ENCODE data around the gene TLR9. TPM values are rescaled to one million over a fixed set of nuclear protein-coding genes. Genes with fewer than 3 reads are reported as not detected.

Gene TLR9
- total RNA-seq, 1 experiment from 2014 or later: not detected

DNA sequence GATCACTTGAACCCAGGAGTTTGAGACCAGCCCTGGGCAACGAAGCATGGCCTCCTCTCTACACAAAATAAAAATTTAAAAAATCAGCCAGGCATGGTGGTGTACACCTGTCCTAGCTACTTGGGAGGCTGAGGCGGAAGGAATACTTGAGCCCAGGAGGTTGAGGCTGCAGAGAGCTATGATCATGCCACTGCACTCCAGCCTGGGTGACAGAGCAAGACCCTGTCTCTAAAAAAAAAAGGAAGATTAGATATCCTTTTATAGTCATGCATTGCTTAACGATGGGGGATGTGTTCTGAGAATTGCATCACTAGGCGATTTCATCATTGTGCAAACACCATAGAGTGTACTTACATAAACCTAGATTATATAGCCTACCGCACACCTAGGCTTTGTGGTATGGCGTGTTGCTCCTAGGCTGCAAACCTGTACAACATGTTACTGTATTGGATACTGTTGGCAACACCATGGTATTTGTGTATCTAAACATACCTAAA is 14.8 kb downstream of the TLR9 start:
- ChIA-PET POLR2A (ENCODE audit: unreplicated experiment) (no interaction called here), CTCF (interaction anchor here (0.6 kb wide), 1 partner anchor 124 kb away, joined by 3 read pairs; no protein-coding TSS in a partner anchor)
- Histone ChIP-seq H3K4me3 (ENCODE audit: low read length) (no peak overlapping the region), H3F3A (ENCODE audit: low read length, unreplicated experiment) (peaks cover 6% of the 10 kb centered on the region), H3K9me3 (ENCODE audit: low read length) (no peaks in the 10 kb centered on the region), H3K27me3 (ENCODE audit: low read length) (no peaks in the 10 kb centered on the region), H4K20me1 (ENCODE audit: low read length) (no peaks in the 10 kb centered on the region), H3K27ac (ENCODE audit: low read length) (peak overlapping the region; percentile 53), H3K9me2 (replicated peaks; ENCODE audit: low read length) (no peaks in the 10 kb centered on the region), H3K4me1 (ENCODE audit: insufficient read depth, low read length) (peaks cover 28% of the 10 kb centered on the region), H3K9ac (ENCODE audit: low read length) (0 out of 2 replicates have a peak overlapping the region, but pooled peaks have one; percentile 5), H3K36me3 (ENCODE audit: low read depth, low read length) (peaks cover 87% of the 10 kb centered on the region), H3K79me2 (ENCODE audit: low read length) (0 out of 2 replicates have a peak, but pooled peaks cover 13% of the 10 kb centered on the region), H2AFZ (ENCODE audit: low read length) (no peak overlapping the region), H3K4me2 (ENCODE audit: low read length) (peak overlapping the region; percentile 30)
- no TSS peak for BruUV-seq (replicated peaks)
- DNase-seq (peak; percentile 94), ATAC-seq (peak; percentile 52)
- TF ChIP-seq EZH2 (IDR thresholded peaks at IDR 0.05; ENCODE audit: low read length, unreplicated experiment) (no peak), EZH2phosphoT487 (IDR thresholded peaks at IDR 0.05; ENCODE audit: borderline replicate concordance, low read length) (no peak), CTCF (conservative IDR thresholded peaks at IDR 0.05; ENCODE audit: low read depth, low read length) (no peak)
- intact Hi-C loops (cut with micrococcal nuclease): loop anchor here (10.0 kb wide), 1 partner anchor 156 kb away; the partner anchor contains the start of gene DUSP7

DNA sequence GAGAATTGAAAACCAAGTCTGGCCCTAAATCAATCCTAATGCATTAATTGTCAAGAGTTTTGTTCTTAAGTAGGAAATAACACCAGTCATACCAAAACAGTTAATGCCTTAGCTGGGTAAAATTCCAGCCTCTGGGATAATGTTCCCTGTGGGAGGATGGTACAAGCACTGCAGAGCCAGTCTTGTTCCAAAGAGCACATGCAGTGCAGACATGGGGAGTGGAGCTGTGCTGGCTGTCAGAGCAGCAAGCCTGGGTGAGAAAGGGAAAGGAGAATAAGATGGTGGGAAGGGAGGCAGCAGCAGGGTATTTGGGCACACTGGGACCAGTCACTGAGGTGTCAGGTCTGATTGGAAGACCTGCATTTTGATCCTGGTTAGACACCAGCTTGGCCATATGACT is 15.4 kb downstream of the TLR9 start:
- peaks cover 31% of the 10 kb centered on the region for H3K4me1 ChIP-seq (ENCODE audit: insufficient read depth, low read length)
- no peaks in the 10 kb centered on the region for H4K20me1 ChIP-seq (ENCODE audit: low read length)
- ChIA-PET CTCF (no interaction called here), POLR2A (ENCODE audit: unreplicated experiment) (no interaction called here)
- H3K9me2 ChIP-seq (replicated peaks; ENCODE audit: low read length): no peaks in the 10 kb centered on the region
- no peaks in the 10 kb centered on the region for H3K27me3 ChIP-seq (ENCODE audit: low read length)
- peaks cover 5% of the 10 kb centered on the region for H3F3A ChIP-seq (ENCODE audit: low read length, unreplicated experiment)
- ATAC-seq (no peak), DNase-seq (no peak)
- TSS peak; percentile 95 for BruUV-seq (replicated peaks)
- TF ChIP-seq EZH2phosphoT487 (IDR thresholded peaks at IDR 0.05; ENCODE audit: borderline replicate concordance, low read length) (no peak), EZH2 (IDR thresholded peaks at IDR 0.05; ENCODE audit: low read length, unreplicated experiment) (no peak), CTCF (conservative IDR thresholded peaks at IDR 0.05; ENCODE audit: low read depth, low read length) (no peak)
- H3K27ac ChIP-seq (ENCODE audit: low read length): peak overlapping the region; percentile 53
- H3K4me2 ChIP-seq (ENCODE audit: low read length): peak overlapping the region; percentile 20
- intact Hi-C loops (cut with micrococcal nuclease): loop anchor here (10.0 kb wide), 1 partner anchor 155 kb away; the partner anchor contains the start of gene DUSP7
- peaks cover 87% of the 10 kb centered on the region for H3K36me3 ChIP-seq (ENCODE audit: low read depth, low read length)
- H3K4me3 ChIP-seq (ENCODE audit: low read length): no peak overlapping the region
- no peaks in the 10 kb centered on the region for H3K9me3 ChIP-seq (ENCODE audit: low read length)
- H3K9ac ChIP-seq (ENCODE audit: low read length): 0 out of 2 replicates have a peak overlapping the region, but pooled peaks have one; percentile 5
- H3K79me2 ChIP-seq (ENCODE audit: low read length): 0 out of 2 replicates have a peak, but pooled peaks cover 13% of the 10 kb centered on the region
- H2AFZ ChIP-seq (ENCODE audit: low read length): no peak overlapping the region

DNA sequence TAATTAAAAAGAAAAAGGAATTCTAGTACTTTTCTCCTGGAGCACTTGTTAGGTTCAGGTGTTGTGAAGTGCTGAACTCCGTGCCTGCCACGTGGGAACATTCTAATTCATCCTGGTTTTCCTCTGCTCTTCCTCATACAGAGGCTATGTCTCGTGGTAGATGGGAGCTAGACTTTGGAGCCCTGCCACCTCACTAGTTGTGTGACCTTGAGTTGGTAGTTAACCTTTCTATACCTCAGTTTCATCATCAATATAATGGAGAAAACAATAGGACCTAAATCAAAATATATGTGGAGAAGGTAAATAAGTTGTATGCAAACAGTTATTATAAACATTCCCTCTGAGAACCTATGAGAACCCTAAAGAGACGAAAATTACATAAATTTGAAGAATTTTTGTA is 16.9 kb downstream of the TLR9 start:
- Histone ChIP-seq H3K9me3 (ENCODE audit: low read length) (no peaks in the 10 kb centered on the region), H3K4me1 (ENCODE audit: insufficient read depth, low read length) (peaks cover 43% of the 10 kb centered on the region), H3K27me3 (ENCODE audit: low read length) (no peaks in the 10 kb centered on the region), H3K36me3 (ENCODE audit: low read depth, low read length) (peaks cover 88% of the 10 kb centered on the region), H3K9ac (ENCODE audit: low read length) (no peak overlapping the region), H3K27ac (ENCODE audit: low read length) (no peak overlapping the region), H2AFZ (ENCODE audit: low read length) (no peak overlapping the region), H3K9me2 (replicated peaks; ENCODE audit: low read length) (no peaks in the 10 kb centered on the region), H3F3A (ENCODE audit: low read length, unreplicated experiment) (peaks cover 5% of the 10 kb centered on the region), H4K20me1 (ENCODE audit: low read length) (no peaks in the 10 kb centered on the region), H3K4me3 (ENCODE audit: low read length) (no peak overlapping the region), H3K4me2 (ENCODE audit: low read length) (no peak overlapping the region), H3K79me2 (ENCODE audit: low read length) (0 out of 2 replicates have a peak, but pooled peaks cover 13% of the 10 kb centered on the region)
- TSS peak; percentile 1 for BruUV-seq (replicated peaks)
- TF ChIP-seq CTCF (conservative IDR thresholded peaks at IDR 0.05; ENCODE audit: low read depth, low read length) (no peak), EZH2 (IDR thresholded peaks at IDR 0.05; ENCODE audit: low read length, unreplicated experiment) (no peak), EZH2phosphoT487 (IDR thresholded peaks at IDR 0.05; ENCODE audit: borderline replicate concordance, low read length) (no peak)
- POLR2A ChIA-PET (ENCODE audit: unreplicated experiment): no interaction called here
- CTCF ChIA-PET: no interaction called here
- intact Hi-C loops (cut with micrococcal nuclease): no loop called here
- no peak for DNase-seq
- ATAC-seq: no peak
